Prostate gland (tissue), 2 donors: ENCODE results near the gene ANKRD10.

ENCODE experiments used
- CTCF ChIP-seq, 4 experiments: fragments of 200-600 bp in 2 of 4; fragments of 450-650 bp in 2 of 4; sonication (generic) in 2 of 4; IDR thresholded peaks; 1 replicate in 3 of 4; 2 replicates in 1 of 4; pipeline ENCODE4 v1.5.1; 2016 to 2019; ENCODE audit warnings: antibody characterized with exemption in 4 of 4, mild to moderate bottlenecking in 2 of 4, moderate library complexity in 2 of 4
- POLR2A ChIP-seq: fragments of 450-650 bp; IDR thresholded peaks from one replicate; pipeline ENCODE4 v1.6.1; 2016; ENCODE audit warnings: antibody characterized with exemption, mild to moderate bottlenecking

- TF ChIP-seq CTCF (IDR thresholded peaks at IDR 0.05) (no peak), POLR2A (no peak)
Measured at GRCh38 chr13:110916301-110917142, 1.7 kb upstream of the ANKRD10 start.
